Uterus (tissue), 2 donors: ENCODE data around the gene ZNF22.

Experiments
- CTCF ChIP-seq, 4 experiments: fragments of 200-600 bp in 2 of 4; fragments of 450-650 bp in 2 of 4; sonication (generic) in 2 of 4; IDR thresholded peaks; one replicate each; pipeline ENCODE4 v1.5.1; 2016 to 2019; ENCODE audit warnings: antibody characterized with exemption in 4 of 4, mild to moderate bottlenecking in 2 of 4, moderate library complexity in 1 of 4
- POLR2A ChIP-seq, 2 donors: fragments of 450-650 bp; IDR thresholded peaks; one replicate each; pipeline ENCODE4 v1.6.1; 2016; ENCODE audit warnings: antibody characterized with exemption in 2 of 2, mild to moderate bottlenecking in 1 of 2, moderate library complexity in 1 of 2

GRCh38 chr10:44968500-44969400, 32.0 kb upstream of the ZNF22 start:
- TF ChIP-seq CTCF (IDR thresholded peaks at IDR 0.05) (no peak), POLR2A (IDR thresholded peaks at IDR 0.05) (no peak)
